Left ventricle myocardium inferior (tissue), 1 donor: ENCODE measurements around the gene LPGAT1. TPM values are rescaled to one million over a fixed set of nuclear protein-coding genes. Genes with fewer than 3 reads are reported as not detected.

Experiments
- DNase-seq: peaks from one replicate; pipeline ENCODE4 v3.0.0-alpha.2; 2020
- H3K27ac ChIP-seq: fragments of 200-600 bp; replicated peaks from 2 replicates; pipeline ENCODE4 v1.8.0; 2021
- H3K27me3 ChIP-seq: fragments of 200-600 bp; 2 replicates; pipeline ENCODE4 v1.8.0; 2021; ENCODE audit warnings: low read depth
- H3K36me3 ChIP-seq: fragments of 200-600 bp; 2 replicates; pipeline ENCODE4 v1.8.0; 2021
- H3K4me1 ChIP-seq: fragments of 200-600 bp; 2 replicates; pipeline ENCODE4 v1.8.0; 2021
- H3K4me3 ChIP-seq: fragments of 200-600 bp; 2 replicates; pipeline ENCODE4 v1.8.0; 2021; ENCODE audit warnings: mild to moderate bottlenecking, moderate library complexity
- H3K9me3 ChIP-seq: fragments of 200-600 bp; replicated peaks from 2 replicates; pipeline ENCODE4 v1.8.0; 2021
- CTCF ChIP-seq: fragments of 200-600 bp; IDR thresholded peaks from 2 replicates; pipeline ENCODE4 v1.8.0; 2021; ENCODE audit warnings: antibody characterized with exemption, mild to moderate bottlenecking, borderline replicate concordance
- intact Hi-C: fragments of 100-400 bp; cut with micrococcal nuclease; formaldehyde crosslinking; loops from one replicate; pipeline ENCODE4 v1.11.0; 2022
- total RNA-seq: library from RNA; stranded (reverse); fragmentation: NEBNext Ultra II Directional; extraction: Animal tissue kit (Norgen Biotek cat#: 25700); gene quantifications from one replicate; pipeline ENCODE4 v1.2.1, GENCODE V29; 2021
- donor health status: DM: no; HTN: yes; CAD: no; lungs with severe emphysema.

The LPGAT1 gene
- total RNA-seq, 1 donor from 2014 or later: 24.9 TPM

GRCh38 chr1:211751438-211751837, 79.1 kb downstream of the LPGAT1 start:
- H3K27ac ChIP-seq: no peak overlapping the region
- intact Hi-C loops: no loop called here
- no peaks in the 10 kb centered on the region for H3K27me3 ChIP-seq
- no peak for DNase-seq
- H3K4me1 ChIP-seq: peaks cover 19% of the 10 kb centered on the region
- no peaks in the 10 kb centered on the region for H3K9me3 ChIP-seq
- no peak for TF ChIP-seq CTCF
- H3K36me3 ChIP-seq: peaks cover 42% of the 10 kb centered on the region
- H3K4me3 ChIP-seq: no peak overlapping the region

GRCh38 chr1:211750599-211750998, 80.0 kb downstream of the LPGAT1 start:
- Histone ChIP-seq H3K27ac (no peak overlapping the region), H3K27me3 (no peaks in the 10 kb centered on the region), H3K4me3 (no peak overlapping the region), H3K36me3 (peaks cover 38% of the 10 kb centered on the region), H3K4me1 (peaks cover 19% of the 10 kb centered on the region), H3K9me3 (no peaks in the 10 kb centered on the region)
- DNase-seq: no peak
- TF ChIP-seq CTCF: no peak
- intact Hi-C loops: no loop called here

GRCh38 chr1:211749251-211749650, 81.3 kb downstream of the LPGAT1 start:
- Histone ChIP-seq H3K4me3 (no peak overlapping the region), H3K27me3 (no peaks in the 10 kb centered on the region), H3K27ac (no peak overlapping the region), H3K36me3 (peaks cover 38% of the 10 kb centered on the region), H3K4me1 (peaks cover 19% of the 10 kb centered on the region), H3K9me3 (no peaks in the 10 kb centered on the region)
- no peak for DNase-seq
- intact Hi-C loops: no loop called here
- no peak for TF ChIP-seq CTCF

- no peaks in the 10 kb centered on the region for H3K9me3 ChIP-seq
- no peak for DNase-seq
- intact Hi-C loops: no loop called here
Observed at GRCh38 chr1:211748810-211749209, 81.8 kb downstream of the LPGAT1 start.

GRCh38 chr1:211742889-211743529, 87.6 kb downstream of the LPGAT1 start:
- TF ChIP-seq CTCF: no peak
- intact Hi-C loops: no loop called here
- H3K4me1 ChIP-seq: no peaks in the 10 kb centered on the region

More at GRCh38 chr1:211748810-211749209, 81.8 kb downstream of the LPGAT1 start:
- TF ChIP-seq CTCF: no peak
- peaks cover 19% of the 10 kb centered on the region for H3K4me1 ChIP-seq
- no peak overlapping the region for H3K27ac ChIP-seq
- H3K27me3 ChIP-seq: no peaks in the 10 kb centered on the region
- H3K36me3 ChIP-seq: peaks cover 38% of the 10 kb centered on the region
- no peak overlapping the region for H3K4me3 ChIP-seq

More at GRCh38 chr1:211742889-211743529, 87.6 kb downstream of the LPGAT1 start:
- peaks cover 3% of the 10 kb centered on the region for H3K27me3 ChIP-seq
- H3K27ac ChIP-seq: no peak overlapping the region
- DNase-seq: no peak
- no peaks in the 10 kb centered on the region for H3K9me3 ChIP-seq
- peaks cover 13% of the 10 kb centered on the region for H3K36me3 ChIP-seq
- no peak overlapping the region for H3K4me3 ChIP-seq
